Stimulated activated CD4-positive, alpha-beta T cell treated with anti-CD3 and anti-CD28 coated beads, Interleukin-4, amount 100 ng/mL, for 24 hours (primary cell): ENCODE results near the gene TEX11.
A peak's percentile ranks its signal among the peaks of the same experiment; 100 is the strongest.
"Not testable (repeated sequence)": the region's sequence is repeated elsewhere in the genome, so short reads cannot be mapped to it uniquely, and the experiment has no call there.

Experiments used
- DNase-seq: peaks from one replicate; pipeline ENCODE4 v3.0.0-alpha.2; 2020

TEX11 gene

GRCh38 chrX:70908541-70908940 lies at the start of gene TEX11:
Gene TEX11 (minus strand): TSS chrX:70908711. CDS start chrX:70907789, 922 bp downstream.
- no peak for DNase-seq

- DNase-seq = no peak
These were observed 46.4 kb upstream of the TEX11 start for GRCh38 chrX:70954871-70955270.

GRCh38 chrX:70924294-70924911 lies 15.9 kb upstream of the TEX11 start:
- no peak for DNase-seq

GRCh38 chrX:70922774-70923473 lies 14.4 kb upstream of the TEX11 start:
- no peak for DNase-seq

DNA sequence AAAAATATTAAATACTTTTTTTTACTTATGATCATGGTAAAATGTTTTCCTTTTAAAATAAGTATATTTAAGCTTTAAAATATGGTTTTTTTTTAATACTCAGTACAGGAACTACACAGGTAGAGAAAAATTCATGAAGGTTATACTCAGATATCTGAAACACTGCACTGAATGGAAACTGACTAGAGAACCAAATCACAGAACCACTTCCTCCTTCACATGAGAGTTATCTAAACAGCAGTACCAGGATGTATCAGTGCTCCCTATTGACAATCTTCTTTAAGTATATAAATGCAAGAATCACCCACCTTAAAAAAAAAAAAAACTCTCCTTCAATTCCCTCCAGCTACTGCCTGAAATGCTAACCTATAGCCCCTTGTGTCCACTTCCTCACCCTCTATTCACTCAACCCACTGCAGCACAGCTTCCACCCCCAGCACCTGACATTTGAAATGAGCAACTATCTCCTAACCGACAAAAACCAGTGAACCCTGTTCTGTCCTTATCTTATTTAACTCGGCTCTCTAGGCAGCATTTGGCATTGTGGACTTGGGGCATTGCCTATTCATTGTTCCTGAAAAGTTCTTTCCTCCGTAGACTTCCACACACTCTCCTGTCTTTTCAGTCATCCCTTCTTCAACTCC lies 13.3 kb upstream of the TEX11 start:
- no peak for DNase-seq

DNA sequence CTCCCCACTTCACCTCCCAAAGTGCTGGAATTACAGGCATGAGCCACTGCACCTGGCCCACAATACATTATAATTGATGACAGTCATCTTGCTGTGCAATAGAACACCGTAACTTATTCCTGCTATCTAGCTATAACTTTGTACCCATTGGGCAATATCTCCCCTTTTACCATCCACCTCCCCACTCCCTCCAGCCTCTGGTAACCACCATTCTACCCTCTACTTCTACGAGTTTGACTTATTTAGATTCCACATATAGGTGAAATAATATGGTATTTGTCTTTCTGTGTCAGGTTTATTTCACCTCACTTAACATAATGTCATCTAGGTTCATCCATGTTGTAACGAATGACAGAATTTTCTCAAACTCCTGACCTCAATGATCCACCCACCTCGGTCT lies 8.2 kb upstream of the TEX11 start:
- no peak for DNase-seq

DNA sequence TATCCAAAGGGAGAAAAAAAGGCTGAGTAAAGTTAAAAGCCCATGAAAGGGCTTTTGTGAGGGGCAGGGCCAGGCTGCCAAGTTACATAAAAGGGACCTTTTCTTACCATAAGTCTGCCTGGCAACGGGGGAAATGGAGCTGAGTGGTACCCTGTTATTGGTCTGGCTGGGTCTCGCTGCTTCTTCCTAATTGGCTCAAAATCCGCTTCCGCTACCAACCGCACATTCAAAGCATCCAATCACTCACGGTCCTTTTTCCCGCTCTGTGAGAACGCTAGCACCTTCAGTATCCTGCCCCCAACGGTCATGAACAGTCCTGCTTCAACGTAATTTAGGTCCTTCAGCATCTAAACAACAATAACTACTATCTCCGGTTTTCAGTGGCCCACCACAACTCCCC lies 611 bp downstream of the TEX11 start:
- DNase-seq = no peak

- no peak for DNase-seq
These were observed 7.0 kb downstream of the TEX11 start for GRCh38 chrX:70901465-70901864.

DNA sequence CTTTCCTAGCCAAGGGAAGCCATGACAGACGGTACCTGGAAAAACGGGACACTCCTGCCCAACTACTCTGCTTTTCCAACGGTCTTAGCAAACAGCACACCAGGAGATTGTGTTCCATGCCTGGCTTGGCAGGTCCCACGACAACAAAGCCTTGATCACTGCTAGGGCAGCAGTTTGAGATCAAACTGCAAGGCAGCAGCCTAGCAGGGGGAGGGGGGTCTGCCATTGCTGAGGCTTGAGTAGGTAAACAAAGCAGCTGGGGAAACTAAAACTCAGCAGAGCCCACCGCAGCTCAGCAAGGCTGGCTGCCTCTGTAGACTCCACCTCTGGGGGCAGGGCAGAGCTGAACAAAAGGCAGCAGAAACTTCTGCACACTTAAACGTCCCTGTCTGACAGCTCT lies 18.1 kb downstream of the TEX11 start:
- DNase-seq = not testable (repeated sequence)

DNA sequence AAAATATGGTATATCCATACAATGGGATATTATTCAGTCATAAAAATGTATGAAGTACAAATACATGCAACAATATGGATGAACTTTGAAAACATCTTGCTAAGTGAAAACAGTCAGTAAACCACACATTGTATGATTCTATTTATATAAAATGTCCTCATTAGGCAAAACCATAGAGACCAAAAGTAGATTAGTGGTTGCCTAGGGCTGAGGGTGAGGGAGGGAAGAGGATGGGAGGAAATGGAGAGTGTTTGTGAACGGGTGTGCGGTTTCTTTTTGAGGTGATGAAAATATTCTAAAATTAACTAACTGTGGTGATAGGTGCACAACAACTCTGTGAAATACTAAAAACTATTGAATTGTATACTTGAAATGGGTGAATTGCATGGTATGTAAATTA lies 29.6 kb downstream of the TEX11 start:
- DNase-seq = no peak

DNA sequence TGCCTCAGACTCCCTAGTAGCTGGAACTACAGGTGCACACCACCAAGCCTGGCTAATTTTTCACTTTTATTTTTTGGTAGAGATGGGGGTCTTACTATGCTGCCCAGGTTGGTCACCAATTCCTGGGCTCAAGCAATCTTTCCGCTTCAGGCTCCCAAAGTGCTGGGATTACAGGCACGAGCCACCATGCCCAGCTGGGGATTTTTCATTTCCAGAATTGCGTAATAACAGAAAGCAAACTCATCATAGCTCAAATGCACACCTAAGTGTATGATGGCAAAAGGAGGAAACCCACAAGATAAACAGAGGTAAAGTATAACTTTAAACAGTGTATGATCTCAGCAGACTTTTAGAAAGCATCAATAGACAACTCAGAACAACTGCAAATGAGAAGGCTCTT lies 56.2 kb downstream of the TEX11 start:
- no peak for DNase-seq

- not testable (repeated sequence) for DNase-seq
These were observed 64.4 kb downstream of the TEX11 start for GRCh38 chrX:70844081-70844480.

DNA sequence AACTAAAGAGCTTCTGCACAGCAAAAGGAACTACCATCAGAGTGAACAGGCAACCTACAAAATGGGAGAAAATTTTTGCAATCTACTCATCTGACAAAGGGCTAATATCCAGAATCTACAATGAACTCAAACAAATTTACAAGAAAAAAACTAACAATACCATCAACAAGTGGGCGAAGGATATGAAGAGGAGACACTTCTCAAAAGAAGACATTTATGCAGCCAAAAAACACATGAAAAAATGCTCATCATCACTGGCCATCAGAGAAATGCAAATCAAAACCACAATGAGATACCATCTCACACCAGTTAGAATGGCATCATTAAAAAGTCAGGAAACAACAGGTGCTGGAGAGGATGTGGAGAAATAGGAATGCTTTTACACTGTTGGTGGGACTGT lies 64.9 kb downstream of the TEX11 start:
- not testable (repeated sequence) for DNase-seq

DNA sequence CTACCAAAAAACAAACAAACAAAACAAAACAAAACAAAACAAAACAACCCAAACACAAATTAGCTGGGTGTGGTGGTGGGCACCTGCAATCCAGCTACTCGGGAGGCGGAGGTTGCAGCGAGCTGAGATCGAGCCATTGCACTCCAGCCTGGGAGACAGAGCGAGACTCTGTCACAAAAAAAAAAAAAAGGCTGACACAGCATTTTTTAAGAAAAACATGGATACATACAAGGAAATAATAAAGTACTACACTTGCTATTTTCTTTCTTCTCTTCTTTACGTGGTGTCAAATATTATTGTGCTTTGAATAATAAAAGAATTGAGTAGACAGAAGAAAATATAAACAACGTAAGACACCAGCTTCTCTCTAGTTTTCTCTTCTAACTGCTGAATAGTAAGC lies 73.9 kb downstream of the TEX11 start:
- DNase-seq = no peak

DNA sequence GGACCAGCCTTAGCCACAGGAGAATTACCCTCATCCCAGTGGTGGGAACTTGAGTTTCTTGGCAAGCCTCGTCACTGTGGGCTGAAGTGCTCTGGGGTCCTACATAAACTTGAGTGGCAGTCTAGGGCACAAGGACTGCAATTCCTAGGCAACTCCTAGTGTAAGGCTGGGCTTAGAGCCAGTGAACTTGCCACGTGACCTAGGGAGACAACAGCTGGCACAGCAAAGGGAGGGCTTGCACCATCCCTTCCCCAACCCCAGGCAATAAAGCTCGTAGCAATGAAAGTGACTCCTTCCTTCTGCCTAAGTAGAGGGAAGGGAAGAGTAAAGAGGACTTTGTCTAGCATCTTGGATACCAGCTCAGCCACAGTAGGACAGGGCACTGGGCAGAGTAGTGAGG lies 81.8 kb downstream of the TEX11 start:
- DNase-seq = no peak

- no peak for DNase-seq
These were observed 83.1 kb downstream of the TEX11 start for GRCh38 chrX:70825366-70825765.

DNA sequence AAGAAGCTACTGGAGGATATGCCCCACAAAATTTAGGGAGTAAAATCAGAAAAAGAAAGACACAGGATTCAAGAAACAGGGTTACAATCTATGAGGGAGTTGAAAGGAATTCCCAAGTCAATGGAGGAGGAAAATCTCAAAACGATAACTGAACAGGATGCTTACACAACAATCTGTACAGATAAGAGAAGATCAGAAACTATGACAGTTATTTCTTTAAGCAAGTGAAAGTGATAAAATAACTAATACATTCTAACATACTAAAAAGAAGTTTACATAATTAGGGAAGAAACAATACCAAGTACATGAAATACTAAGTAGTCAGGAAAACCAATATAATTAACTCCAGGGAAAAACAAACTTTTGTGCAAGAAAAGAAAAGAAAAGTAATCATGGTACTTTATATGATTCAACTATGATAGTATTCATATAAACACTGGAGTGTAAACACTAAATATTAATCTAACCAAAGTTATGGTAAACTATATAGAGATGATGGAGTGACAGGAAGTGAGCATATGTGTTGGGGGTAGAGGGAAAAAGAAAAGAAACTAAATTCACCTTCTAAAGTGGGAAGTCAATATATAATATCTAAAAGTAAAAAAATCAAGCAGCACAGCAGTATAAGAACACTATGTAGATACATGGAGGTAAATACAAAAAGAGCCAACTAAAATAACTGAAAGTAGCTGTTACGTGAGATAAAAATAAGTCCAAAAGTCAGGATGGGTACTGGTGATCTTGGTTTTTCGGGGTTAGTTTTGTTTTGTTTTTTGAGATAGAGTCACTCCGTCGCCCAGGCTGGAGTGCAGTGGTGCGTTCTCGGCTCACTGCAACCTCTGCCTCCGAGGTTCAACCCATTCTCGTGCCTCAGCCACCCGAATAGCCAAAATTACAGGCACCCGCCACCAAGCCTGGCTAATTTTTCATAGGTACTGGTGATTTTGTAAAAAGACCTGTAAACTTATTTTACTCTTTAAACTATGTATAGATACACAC lies 99.3 kb downstream of the TEX11 start:
- no peak for DNase-seq

GRCh38 chrX:70806081-70806480 lies 102.4 kb downstream of the TEX11 start:
- no peak for DNase-seq

- not testable (repeated sequence) for DNase-seq
These were observed 111.8 kb downstream of the TEX11 start for GRCh38 chrX:70796742-70797141.

DNA sequence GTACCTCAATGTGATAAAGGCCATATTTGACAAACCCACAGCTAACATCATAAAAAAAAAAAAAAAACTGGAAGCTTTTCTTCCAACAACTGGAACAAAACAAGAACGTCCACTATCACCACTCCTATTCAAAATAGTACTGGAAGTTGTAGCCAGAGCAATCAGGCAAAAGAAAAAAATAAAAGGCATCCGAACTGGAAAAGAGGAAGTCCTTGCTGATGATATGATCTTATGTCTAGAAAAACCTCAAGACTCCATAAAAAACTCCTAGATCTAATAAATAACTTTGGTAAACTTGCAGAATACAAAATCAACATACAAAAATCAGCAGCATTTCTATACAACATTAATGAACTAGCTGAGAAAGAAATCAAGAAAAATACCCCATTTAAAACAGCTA lies 134.3 kb downstream of the TEX11 start:
- DNase-seq = no peak

DNA sequence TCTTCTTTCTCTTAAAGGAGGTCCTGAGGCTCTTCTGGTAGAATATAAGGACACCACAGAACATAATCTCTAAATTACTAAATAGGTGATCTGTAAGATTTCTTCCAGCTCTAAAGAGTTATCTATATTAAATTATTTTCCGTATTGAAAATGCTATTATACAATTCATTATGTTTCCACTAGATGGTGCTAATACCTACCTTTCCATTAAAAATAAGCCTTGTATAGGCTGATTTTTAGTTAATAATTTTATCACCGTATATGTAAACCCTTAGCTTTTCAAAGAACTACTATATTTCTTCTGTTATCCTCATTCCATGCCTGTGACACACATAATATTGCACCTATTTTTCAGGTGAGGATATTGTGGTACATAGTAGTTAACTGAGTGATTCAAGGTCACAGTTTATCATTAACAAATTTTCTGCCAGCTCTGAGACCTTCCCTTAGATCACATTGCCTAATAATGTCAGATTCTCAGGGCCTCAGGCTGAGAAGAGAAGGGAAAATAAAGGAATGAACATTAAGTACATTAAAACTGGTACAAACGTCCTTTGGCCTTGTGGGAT lies 138.8 kb downstream of the TEX11 start:
- no peak for DNase-seq

GRCh38 chrX:70762285-70762684 lies 146.2 kb downstream of the TEX11 start:
- no peak for DNase-seq

DNA sequence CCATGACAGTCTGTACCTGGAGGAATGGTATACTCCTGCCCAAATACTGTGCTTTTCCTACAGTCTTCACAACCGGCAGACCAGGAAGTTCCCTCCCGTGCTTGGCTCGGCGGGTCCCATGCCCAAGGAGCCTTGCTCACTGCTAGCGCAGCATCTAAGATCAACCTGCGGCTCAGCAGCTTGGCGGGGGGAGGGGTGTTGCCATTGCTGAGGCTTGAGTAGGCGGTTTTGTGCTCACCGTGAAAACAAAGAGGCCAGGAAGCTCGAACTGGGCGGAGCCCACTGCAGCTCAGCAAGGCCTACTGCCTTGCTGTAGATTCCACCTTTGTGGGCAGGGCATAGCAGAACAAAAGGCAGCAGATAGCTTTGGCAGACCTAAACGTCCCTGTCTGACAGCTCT lies 152.7 kb downstream of the TEX11 start:
- DNase-seq = peak; percentile 60
